HEK293T (cell line): ENCODE results near the gene CTNNB1.

Experiments
- CTCF ChIA-PET: fragments of 350-600 bp; formaldehyde crosslinking; extraction: SDS; loops from one replicate; lab custom pipeline; 2021; ENCODE audit warnings: antibody characterized with exemption, inconsistent platforms; lab: Yijun Ruan, JAX
- POLR2A ChIA-PET: fragments of 350-600 bp; formaldehyde crosslinking; extraction: SDS; loops from one replicate; lab custom pipeline; 2020; ENCODE audit warnings: antibody characterized with exemption, inconsistent platforms; lab: Yijun Ruan, JAX
- DNase-seq: peaks from one replicate; pipeline ENCODE4 v3.0.0; 2012; ENCODE audit warnings: mixed read lengths; ENCODE audit errors: extremely low spot score
- ARNT ChIP-seq: fragments of 450-650 bp; IDR thresholded peaks from 2 replicates; pipeline ENCODE4 v1.6.1; 2017; ENCODE audit warnings: mild to moderate bottlenecking
- BHLHE40 ChIP-seq: fragments of 450-650 bp; IDR thresholded peaks from 2 replicates; pipeline ENCODE4 v1.6.1; 2016; ENCODE audit warnings: mild to moderate bottlenecking, moderate library complexity, borderline replicate concordance
- CTBP1 ChIP-seq: fragments of 450-650 bp; IDR thresholded peaks from 2 replicates; pipeline ENCODE4 v1.6.1; 2016; ENCODE audit warnings: borderline replicate concordance
- ELF4 ChIP-seq: fragments of 450-650 bp; IDR thresholded peaks from 2 replicates; pipeline ENCODE4 v1.6.1; 2017; ENCODE audit warnings: antibody characterized with exemption
- FOXA1 ChIP-seq: fragments of 450-650 bp; IDR thresholded peaks from 2 replicates; pipeline ENCODE4 v1.6.1; 2016; ENCODE audit warnings: mild to moderate bottlenecking
- FOXK2 ChIP-seq: fragments of 450-650 bp; IDR thresholded peaks from 2 replicates; pipeline ENCODE4 v1.6.1; 2016; ENCODE audit warnings: mild to moderate bottlenecking
- FOXM1 ChIP-seq: fragments of 450-650 bp; IDR thresholded peaks from 2 replicates; pipeline ENCODE4 v1.6.1; 2017; ENCODE audit warnings: mild to moderate bottlenecking, borderline replicate concordance
- HDGF ChIP-seq: fragments of 450-650 bp; IDR thresholded peaks from 2 replicates; pipeline ENCODE4 v1.6.1; 2017; ENCODE audit warnings: antibody characterized with exemption, borderline replicate concordance
- L3MBTL2 ChIP-seq: fragments of 450-650 bp; conservative IDR thresholded peaks from 2 replicates; pipeline ENCODE4 v1.6.1; 2016; ENCODE audit warnings: mild to moderate bottlenecking
- LEF1 ChIP-seq: fragments of 450-650 bp; IDR thresholded peaks from 2 replicates; pipeline ENCODE4 v1.6.1; 2017; ENCODE audit warnings: mild to moderate bottlenecking, borderline replicate concordance
- NFRKB ChIP-seq: fragments of 450-650 bp; IDR thresholded peaks from 2 replicates; pipeline ENCODE4 v1.6.1; 2016; ENCODE audit warnings: mild to moderate bottlenecking, moderate library complexity
- SP1 ChIP-seq: fragments of 450-650 bp; IDR thresholded peaks from 2 replicates; pipeline ENCODE4 v1.6.1; 2017
- SUZ12 ChIP-seq: fragments of 450-650 bp; IDR thresholded peaks from 2 replicates; pipeline ENCODE4 v1.6.1; 2016; ENCODE audit warnings: mild to moderate bottlenecking
- TARDBP ChIP-seq: fragments of 450-650 bp; IDR thresholded peaks from 2 replicates; pipeline ENCODE4 v1.6.1; 2016
- ZNF384 ChIP-seq: fragments of 450-650 bp; IDR thresholded peaks from 2 replicates; pipeline ENCODE4 v1.6.1; 2016
- TF ChIP-seq, protein P1 (sequence below): fragments of 450-650 bp; IDR thresholded peaks from 2 replicates; pipeline ENCODE4 v1.6.1; 2016

The CTNNB1 gene

GRCh38 chr3:41173926-41174885 lies 25.1 kb upstream of the CTNNB1 start:
- ChIA-PET CTCF (no interaction called here), POLR2A (interaction anchor here (1.0 to 1.1 kb wide), 2 partner anchors 10 to 25 kb away, joined by 3 to 4 read pairs; partner anchors contain the start of gene CTNNB1)
- DNase-seq = no peak
- TF ChIP-seq ARNT (no peak), FOXA1 (no peak), FOXK2 (no peak), TARDBP (no peak), ZNF384 (no peak), BHLHE40 (no peak), L3MBTL2 (no peak), CTBP1 (no peak), LEF1 (no peak), NFRKB (no peak), ELF4 (no peak)
- TF ChIP-seq, protein P1, sequence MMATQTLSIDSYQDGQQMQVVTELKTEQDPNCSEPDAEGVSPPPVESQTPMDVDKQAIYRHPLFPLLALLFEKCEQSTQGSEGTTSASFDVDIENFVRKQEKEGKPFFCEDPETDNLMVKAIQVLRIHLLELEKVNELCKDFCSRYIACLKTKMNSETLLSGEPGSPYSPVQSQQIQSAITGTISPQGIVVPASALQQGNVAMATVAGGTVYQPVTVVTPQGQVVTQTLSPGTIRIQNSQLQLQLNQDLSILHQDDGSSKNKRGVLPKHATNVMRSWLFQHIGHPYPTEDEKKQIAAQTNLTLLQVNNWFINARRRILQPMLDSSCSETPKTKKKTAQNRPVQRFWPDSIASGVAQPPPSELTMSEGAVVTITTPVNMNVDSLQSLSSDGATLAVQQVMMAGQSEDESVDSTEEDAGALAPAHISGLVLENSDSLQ = no peak

- TF ChIP-seq SUZ12 = no peak
- no peak for TF ChIP-seq BHLHE40
- no peak for TF ChIP-seq ZNF384
- TF ChIP-seq FOXK2 = no peak
- TF ChIP-seq HDGF = no peak
- no peak for TF ChIP-seq ARNT
- no peak for TF ChIP-seq SP1
- no peak for TF ChIP-seq ELF4
- ChIA-PET POLR2A (interaction anchor here (2.5 kb wide), 1 partner anchor 24 kb away, joined by 11 read pairs; the partner anchor contains the start of gene CTNNB1), CTCF (no interaction called here)
- DNase-seq = no peak
Measured at GRCh38 chr3:41175365-41175764, 23.9 kb upstream of the CTNNB1 start.

DNA sequence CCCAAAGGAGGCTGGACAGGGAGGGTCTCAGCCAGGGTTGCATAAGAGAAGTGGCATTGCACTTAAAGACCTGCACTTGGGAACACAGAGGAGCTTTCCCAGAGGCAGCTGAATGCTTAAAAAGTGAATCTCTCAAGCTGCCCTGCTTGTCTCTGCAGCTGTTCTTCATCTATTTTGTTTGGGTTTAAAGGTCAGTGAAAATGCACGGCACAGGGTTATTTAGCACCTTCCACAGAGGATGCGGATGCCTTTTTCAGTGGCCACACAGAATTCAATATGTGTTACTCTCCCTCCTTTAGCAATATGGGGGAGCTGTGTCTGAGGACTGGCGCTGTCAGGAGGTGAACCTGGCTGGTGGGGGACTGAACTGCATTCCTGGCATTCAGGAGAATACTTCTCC lies 22.7 kb upstream of the CTNNB1 start:
- ChIA-PET CTCF (no interaction called here), POLR2A (interaction anchor here (2.5 kb wide), 1 partner anchor 23 kb away, joined by 11 read pairs; the partner anchor contains the start of gene CTNNB1)
- no peak for DNase-seq
- TF ChIP-seq NFRKB = no peak
- no peak for TF ChIP-seq ARNT
- TF ChIP-seq HDGF = no peak
- TF ChIP-seq TARDBP = no peak

- ChIA-PET POLR2A (no interaction called here), CTCF (no interaction called here)
- no peak for DNase-seq
- TF ChIP-seq FOXA1 (no peak), ELF4 (no peak), BHLHE40 (no peak), FOXK2 (no peak), SP1 (no peak), TARDBP (no peak), NFRKB (no peak), ZNF384 (no peak), LEF1 (no peak), SUZ12 (no peak), L3MBTL2 (no peak), CTBP1 (no peak), ARNT (no peak), HDGF (no peak)
- TF ChIP-seq, protein P1 = no peak
Measured at GRCh38 chr3:41178576-41178975, 20.7 kb upstream of the CTNNB1 start.

GRCh38 chr3:41180396-41180795 lies 18.9 kb upstream of the CTNNB1 start:
- TF ChIP-seq ELF4 (no peak), FOXK2 (no peak), FOXM1 (no peak), SUZ12 (no peak)
- no peak for DNase-seq
- CTCF ChIA-PET = no interaction called here
- POLR2A ChIA-PET = interaction anchor here (1.7 kb wide), 1 partner anchor 19 kb away, joined by 5 read pairs; the partner anchor contains the start of gene CTNNB1

- DNase-seq = no peak
- ChIA-PET POLR2A (no interaction called here), CTCF (no interaction called here)
- TF ChIP-seq SP1 (no peak), CTBP1 (no peak), HDGF (no peak), ARNT (no peak), FOXK2 (no peak), BHLHE40 (no peak), SUZ12 (no peak), L3MBTL2 (no peak), FOXM1 (no peak), LEF1 (no peak), ELF4 (no peak), TARDBP (no peak), ZNF384 (no peak)
- TF ChIP-seq, protein P1 = no peak
Measured at GRCh38 chr3:41182504-41183059, 16.7 kb upstream of the CTNNB1 start.
